RWPE2 (cell line): Measurements from ENCODE around the gene BMP5.

Source experiments
- ATAC-seq: fragments of 200-7000 bp; cut with Tn5 transposase; 3 replicates; pipeline ENCODE4 v1.9.1; 2021; ENCODE audit warnings: low read depth
- DNase-seq: peaks from one replicate; pipeline ENCODE4 v3.0.0-alpha.2; 2020; ENCODE audit warnings: low spot score
- H3K27ac ChIP-seq: fragments of 450-650 bp; 2 replicates; pipeline ENCODE4 v1.5.1; 2017; ENCODE audit warnings: mild to moderate bottlenecking; ENCODE audit not compliant: poor library complexity, severe bottlenecking
- H3K27me3 ChIP-seq: fragments of 250-450 bp; sonication (Bioruptor Pico); 2 replicates; pipeline ENCODE4 v1.5.1; 2021; ENCODE audit warnings: mild to moderate bottlenecking, moderate library complexity; ENCODE audit not compliant: insufficient read depth, poor library complexity, severe bottlenecking
- H3K36me3 ChIP-seq: fragments of 250-450 bp; sonication (Bioruptor Pico); 2 replicates; pipeline ENCODE4 v1.5.1; 2020; ENCODE audit warnings: low read depth, mild to moderate bottlenecking, moderate library complexity
- H3K4me1 ChIP-seq: fragments of 250-450 bp; sonication (Bioruptor Pico); 2 replicates; pipeline ENCODE4 v1.5.1; 2021; ENCODE audit warnings: mild to moderate bottlenecking, moderate library complexity; ENCODE audit not compliant: insufficient read depth, poor library complexity, severe bottlenecking
- H3K4me3 ChIP-seq: fragments of 250-450 bp; sonication (Bioruptor Pico); 2 replicates; pipeline ENCODE4 v1.5.1; 2021; ENCODE audit warnings: mild to moderate bottlenecking, moderate library complexity; ENCODE audit not compliant: severe bottlenecking
- H3K9me3 ChIP-seq: fragments of 250-450 bp; sonication (Bioruptor Pico); 2 replicates; pipeline ENCODE4 v1.5.1; 2021; ENCODE audit warnings: mild to moderate bottlenecking, moderate library complexity; ENCODE audit not compliant: severe bottlenecking
- CTCF ChIP-seq: fragments of 450-650 bp; IDR thresholded peaks from one replicate; pipeline ENCODE4 v1.5.1; 2017; ENCODE audit warnings: mild to moderate bottlenecking, moderate library complexity; ENCODE audit not compliant: poor library complexity, severe bottlenecking

BMP5 gene

GRCh38 chr6:55818482-55818881, 56.9 kb downstream of the BMP5 start:
- Histone ChIP-seq H3K9me3 (no peaks in the 10 kb centered on the region), H3K36me3 (no peaks in the 10 kb centered on the region), H3K4me1 (no peaks in the 10 kb centered on the region), H3K27me3 (no peaks in the 10 kb centered on the region), H3K4me3 (no peak overlapping the region), H3K27ac (no peak overlapping the region)
- DNase-seq (no peak), ATAC-seq (no peak)
- no peak for TF ChIP-seq CTCF

- ATAC-seq, result no peak
- H3K36me3 ChIP-seq, result no peaks in the 10 kb centered on the region
- H3K27me3 ChIP-seq, result no peaks in the 10 kb centered on the region
- TF ChIP-seq CTCF, result no peak
- no peaks in the 10 kb centered on the region for H3K9me3 ChIP-seq
- no peak overlapping the region for H3K27ac ChIP-seq
- DNase-seq, result no peak
- no peak overlapping the region for H3K4me3 ChIP-seq
- no peaks in the 10 kb centered on the region for H3K4me1 ChIP-seq
These were observed 62.9 kb downstream of the BMP5 start for GRCh38 chr6:55812509-55812908.

- Histone ChIP-seq H3K36me3 (no peaks in the 10 kb centered on the region), H3K27ac (no peak overlapping the region), H3K4me1 (no peaks in the 10 kb centered on the region), H3K9me3 (no peaks in the 10 kb centered on the region), H3K4me3 (no peak overlapping the region), H3K27me3 (no peaks in the 10 kb centered on the region)
- ATAC-seq, result no peak
- TF ChIP-seq CTCF, result no peak
- DNase-seq, result no peak
These were observed 64.3 kb downstream of the BMP5 start for GRCh38 chr6:55811074-55811473.

- no peaks in the 10 kb centered on the region for H3K36me3 ChIP-seq
- H3K27ac ChIP-seq, result no peak overlapping the region
- H3K9me3 ChIP-seq, result no peaks in the 10 kb centered on the region
- ATAC-seq, result no peak
- no peaks in the 10 kb centered on the region for H3K4me1 ChIP-seq
- DNase-seq, result no peak
- TF ChIP-seq CTCF, result no peak
- H3K4me3 ChIP-seq, result no peak overlapping the region
- no peaks in the 10 kb centered on the region for H3K27me3 ChIP-seq
These were observed 73.1 kb downstream of the BMP5 start for GRCh38 chr6:55802259-55802658.

GRCh38 chr6:55798571-55798970, 76.8 kb downstream of the BMP5 start:
- TF ChIP-seq CTCF, result no peak
- no peak for ATAC-seq
- H3K4me3 ChIP-seq, result no peak overlapping the region
- H3K36me3 ChIP-seq, result no peaks in the 10 kb centered on the region
- no peak overlapping the region for H3K27ac ChIP-seq
- no peaks in the 10 kb centered on the region for H3K9me3 ChIP-seq
- no peaks in the 10 kb centered on the region for H3K27me3 ChIP-seq
- peaks cover 12% of the 10 kb centered on the region for H3K4me1 ChIP-seq
- no peak for DNase-seq
